Body of pancreas (tissue), 4 donors: ENCODE measurements around the gene FIZ1.

Experiments
- CTCF ChIP-seq, 7 experiments: fragments of 450-650 bp in 4 of 7; fragments of 200-600 bp in 3 of 7; sonication (generic) in 3 of 7; IDR thresholded peaks; one replicate each; pipeline ENCODE4 v1.5.1; 2016 to 2019; ENCODE audit warnings: antibody characterized with exemption in 7 of 7
- POLR2A ChIP-seq, 3 donors: fragments of 450-650 bp; IDR thresholded peaks; one replicate each; pipeline ENCODE4 v1.6.1; 2016; ENCODE audit warnings: antibody characterized with exemption in 3 of 3, mild to moderate bottlenecking in 2 of 3

GRCh38 chr19:55550321-55550650, 49.0 kb downstream of the FIZ1 start:
- TF ChIP-seq CTCF (IDR thresholded peaks at IDR 0.05) (no peak), POLR2A (IDR thresholded peaks at IDR 0.05) (no peak)
